Activated gamma-delta T cell treated with Interleukin-2 at 50 U/mL for 16 hours (primary cell): Measurements from ENCODE around the gene GNAT1.
"Not testable (repeated sequence)": the region's sequence is repeated elsewhere in the genome, so short reads cannot be mapped to it uniquely, and the experiment has no call there.

Experiments used
- DNase-seq: peaks from one replicate; pipeline ENCODE4 v3.0.0-alpha.2; 2020

GNAT1 gene

DNA sequence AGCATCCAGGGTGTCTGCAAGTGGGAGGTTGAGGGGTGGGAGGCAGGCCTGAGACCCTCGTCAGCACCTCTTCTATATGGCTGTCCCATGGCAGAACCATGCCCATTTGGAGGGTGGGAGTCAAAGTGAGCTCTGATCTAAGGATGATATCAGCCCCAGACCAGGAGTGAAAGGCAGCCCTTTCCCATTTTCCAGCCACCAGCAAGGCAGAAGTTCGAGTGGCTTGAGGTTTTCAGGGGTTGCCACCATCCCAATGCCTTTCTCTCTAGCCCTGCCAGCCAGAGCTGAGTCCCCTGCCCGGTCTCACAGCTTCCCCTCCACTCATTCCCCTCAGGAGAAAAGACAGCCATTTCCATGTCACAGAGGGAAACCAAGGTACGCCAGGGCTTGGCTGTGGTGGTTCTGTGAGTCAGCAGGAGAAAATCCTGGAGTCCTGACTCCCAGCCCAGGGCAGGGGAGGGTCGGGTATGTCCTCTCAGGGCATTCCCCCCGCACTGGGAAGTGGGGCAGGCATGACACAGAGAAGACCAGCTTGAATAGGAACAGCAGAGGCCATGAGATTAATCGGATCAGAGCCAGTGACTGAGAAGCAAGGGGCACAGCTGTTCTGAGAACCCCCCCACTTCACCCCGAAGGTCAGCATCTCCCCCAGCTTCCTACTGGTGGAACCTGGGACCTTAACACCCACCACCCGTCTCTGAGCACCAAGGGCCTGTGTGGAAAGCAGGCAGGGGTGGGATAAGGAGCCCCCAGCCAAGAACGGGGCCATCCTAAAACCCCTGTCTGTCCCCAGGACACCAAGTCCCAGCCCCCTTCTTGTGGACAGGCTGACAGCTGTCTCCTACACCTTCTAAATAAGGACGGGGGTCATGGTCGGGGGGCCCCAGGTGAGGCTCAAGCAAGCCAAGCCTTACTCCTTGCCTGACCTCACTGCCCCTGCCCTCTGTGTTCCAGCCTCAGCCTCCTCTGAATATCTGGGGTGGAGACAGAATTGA, 12.7 kb downstream of the GNAT1 start:
- DNase-seq = no peak

DNA sequence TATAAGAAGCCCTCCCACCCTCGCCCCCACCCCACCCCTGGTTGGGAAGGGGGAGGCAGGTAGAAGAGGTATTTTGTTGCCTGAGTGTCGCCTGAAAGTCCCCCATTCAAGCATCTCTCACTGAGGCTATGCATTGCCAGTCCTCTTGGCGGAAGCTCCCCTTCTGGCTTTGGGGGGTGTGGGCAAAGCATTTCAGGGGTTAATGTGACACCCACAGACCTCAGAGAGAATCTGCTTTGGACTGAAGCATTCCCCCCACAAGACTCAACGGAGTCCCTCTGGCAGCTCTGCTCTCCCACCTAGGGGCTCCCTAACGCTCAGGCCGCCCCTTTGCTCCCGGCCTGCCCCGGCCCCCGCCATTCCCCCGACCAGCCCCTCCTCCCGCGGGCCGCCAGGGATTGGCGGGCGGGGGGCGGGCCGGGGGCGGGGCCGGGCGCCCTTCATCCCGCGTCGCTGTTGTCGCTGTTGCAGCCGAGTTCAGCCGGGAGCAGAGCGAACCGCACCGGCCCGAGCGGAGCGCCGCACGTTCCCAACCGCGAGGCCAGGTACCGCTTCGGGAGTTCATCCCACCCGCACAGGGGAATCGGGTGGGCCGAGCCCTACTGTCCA, 13.5 kb downstream of the GNAT1 start, which contains the start of gene SLC38A3:
Gene SLC38A3 (plus strand): TSS at position 468 of the 609 bp plus-strand sequence. CDS start 8,929 bp downstream, outside the sequence.
- no peak for DNase-seq

DNA sequence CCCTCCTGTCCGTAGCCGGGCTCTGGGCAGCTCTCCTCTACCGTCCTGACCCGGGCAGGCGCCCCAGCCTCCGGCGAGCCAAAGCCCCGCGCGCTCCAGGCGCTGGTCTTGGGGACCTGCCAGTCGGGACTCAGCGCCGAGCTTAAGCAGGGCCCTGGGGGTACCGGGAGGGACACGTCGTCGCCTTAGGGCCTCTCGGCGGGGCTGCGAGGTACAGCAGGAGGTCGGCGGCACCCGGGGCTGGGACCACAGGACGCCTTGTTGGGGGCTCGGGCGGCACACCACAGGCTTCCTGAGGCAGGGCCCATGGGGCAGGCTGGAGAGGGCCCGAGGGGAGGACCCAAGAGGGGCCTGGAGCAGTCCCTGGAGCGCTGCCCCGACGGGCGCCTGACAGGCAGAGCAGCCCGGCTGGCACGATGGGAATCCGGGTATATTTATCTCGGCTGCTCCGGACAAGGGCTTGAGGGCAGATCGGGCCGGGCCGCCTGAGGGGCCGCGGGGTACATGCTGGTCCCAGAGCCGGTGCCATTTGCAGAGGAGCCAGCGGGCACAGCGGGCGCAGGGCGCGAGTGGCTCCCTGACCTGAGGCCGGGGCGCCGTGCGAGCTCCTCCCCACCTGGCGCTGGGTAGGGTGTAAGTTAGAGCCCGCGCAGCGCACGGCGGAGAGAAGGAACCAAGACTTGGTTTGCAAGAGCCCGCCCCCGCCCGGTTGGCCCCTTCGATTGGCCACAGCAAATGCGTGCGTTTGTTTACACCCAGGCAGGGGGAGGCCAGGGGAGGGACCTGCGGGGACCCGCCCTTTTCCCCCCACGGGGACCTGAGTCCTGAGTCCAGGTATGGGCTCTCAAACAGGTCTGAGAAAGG, 14.2 kb downstream of the GNAT1 start:
- DNase-seq = peak; percentile 34

DNA sequence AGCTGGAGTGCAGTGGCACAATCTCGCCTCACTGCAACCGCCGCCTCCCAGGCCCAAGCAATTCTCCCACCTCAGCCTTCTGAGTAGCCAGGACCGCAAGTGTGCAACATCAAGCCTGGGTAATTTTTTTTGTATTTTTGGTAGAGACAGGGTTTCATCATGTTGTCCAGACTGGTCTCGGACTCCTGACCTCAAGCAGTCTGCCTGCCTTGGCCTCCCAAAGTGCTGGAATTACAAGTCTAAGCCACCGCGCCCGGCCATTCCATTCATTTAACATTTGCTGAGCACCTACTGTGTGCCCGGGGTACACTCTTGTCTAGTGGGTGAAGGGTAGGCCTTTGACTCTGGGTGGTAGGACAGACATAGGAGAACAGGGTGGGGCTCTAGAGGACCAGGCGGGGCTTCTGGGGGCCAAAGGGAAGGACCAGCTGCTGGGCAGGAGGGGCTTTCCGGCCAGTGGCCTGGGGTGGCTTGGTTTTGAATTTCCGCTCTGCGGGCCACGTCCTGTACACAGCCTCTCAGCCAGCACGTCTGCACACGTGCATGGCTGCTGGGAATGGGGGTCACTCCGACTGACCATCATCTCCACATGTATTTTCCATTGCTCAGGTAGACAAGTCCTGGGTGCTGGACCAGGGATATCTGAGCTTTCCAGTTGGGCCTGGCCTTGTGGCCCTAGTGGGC, 16.1 kb downstream of the GNAT1 start:
- no peak for DNase-seq

DNA sequence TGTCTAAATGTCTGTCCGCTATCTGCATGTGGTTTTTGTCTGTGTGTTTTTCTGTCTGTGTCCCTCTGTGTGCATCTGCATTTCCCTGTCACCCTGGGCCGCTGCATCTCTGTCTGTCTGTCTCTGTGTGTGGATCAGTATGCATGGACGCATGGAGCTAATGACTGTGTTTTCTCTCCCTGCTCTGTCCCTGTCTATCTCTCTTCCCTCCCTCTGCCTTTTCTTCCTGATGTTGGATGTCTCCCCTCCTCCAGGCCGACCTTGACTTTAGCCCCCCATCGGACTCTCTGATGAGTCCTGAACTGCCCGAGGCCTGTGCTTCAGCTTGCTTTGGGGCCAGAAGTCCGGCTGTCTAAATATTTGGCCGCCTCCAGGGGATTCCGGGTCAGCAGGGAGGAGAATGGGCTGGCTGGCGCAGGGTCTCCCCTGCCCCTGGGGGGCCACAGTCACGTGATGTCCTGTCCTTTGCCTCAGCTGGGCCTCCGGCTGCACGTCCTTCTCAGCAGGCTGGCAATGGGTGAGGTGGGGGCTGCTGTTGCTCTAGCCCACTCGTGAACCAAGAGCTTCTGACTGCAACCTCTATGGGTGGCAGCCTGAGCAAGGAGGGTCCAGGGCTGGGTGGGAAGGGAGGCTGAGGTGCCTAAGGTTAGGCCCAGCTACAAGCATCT, 17.4 kb downstream of the GNAT1 start:
- DNase-seq = no peak

DNA sequence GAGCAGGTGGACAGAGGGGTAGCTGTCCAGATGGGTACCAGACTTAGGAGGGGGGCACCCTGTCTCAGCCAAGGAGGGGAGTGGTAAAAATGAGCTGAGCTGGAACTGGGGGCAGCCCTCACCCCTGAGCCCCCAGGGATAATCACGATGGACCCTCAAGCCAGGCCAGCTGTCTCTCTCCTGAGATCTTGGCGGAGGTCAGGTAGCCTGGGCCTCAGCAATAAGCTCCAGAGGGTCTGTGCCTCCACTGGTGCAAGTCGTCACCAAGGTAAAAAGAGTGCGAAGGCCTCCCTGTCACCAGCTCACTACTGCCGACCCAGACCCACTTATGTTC, 18.7 kb downstream of the GNAT1 start:
- no peak for DNase-seq

DNA sequence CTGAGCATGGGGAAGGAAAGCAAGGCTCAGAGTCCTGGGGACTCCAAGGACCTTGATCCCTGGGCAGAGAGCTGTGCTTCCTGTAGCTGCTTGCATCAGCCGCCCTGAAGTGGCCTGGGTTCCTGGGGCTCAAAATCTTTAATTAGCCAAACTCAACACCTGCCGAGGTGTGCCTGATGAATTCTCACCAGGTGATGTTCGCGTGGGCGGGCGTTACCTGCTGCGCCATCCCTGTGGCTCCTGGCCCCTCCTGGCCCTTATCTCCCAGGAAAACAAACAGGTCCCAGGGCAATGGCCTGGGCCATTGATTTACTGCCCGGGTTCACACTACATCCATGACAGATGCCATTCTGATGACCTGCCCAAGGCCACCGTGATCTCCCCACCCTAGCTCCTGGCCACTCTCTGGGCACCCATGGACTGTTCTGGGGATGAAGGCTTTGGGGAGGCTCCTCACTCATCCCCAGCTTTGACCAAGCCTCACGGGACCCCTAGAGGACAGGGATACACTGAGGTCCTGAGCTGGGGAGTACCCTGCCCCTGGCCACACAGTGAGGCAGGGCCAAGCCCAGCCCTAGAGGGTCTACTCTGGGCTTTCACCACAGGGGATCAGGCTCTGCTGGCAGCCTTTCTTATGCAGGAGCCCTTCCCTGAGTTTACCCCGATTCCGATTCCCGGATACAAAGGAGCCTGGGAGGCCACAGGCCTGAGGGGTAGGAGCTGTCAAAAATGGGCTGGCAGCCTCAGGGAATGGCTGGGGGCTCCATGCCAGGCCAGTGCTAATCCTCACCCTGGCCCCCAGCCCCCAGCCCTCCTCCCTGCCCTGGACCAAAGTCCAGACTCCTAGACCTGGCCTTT, 19.3 kb downstream of the GNAT1 start:
- DNase-seq = no peak

DNA sequence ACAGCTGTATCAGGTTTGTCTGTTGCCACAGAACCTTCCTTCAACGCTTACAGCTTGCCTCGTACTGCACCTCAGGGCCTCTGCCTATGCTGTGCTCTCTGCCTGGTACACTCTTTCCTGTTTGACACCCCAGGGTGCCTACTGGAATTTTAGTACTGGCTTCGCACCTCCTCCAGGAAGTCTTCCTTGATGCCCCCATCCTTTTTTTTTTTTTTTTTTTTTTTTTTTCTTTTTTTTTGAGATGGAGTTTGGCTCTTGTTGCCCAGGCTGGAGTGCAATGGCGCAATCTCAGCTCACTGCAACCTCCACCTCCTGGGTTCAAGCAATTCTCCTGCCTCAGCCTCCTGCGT, 19.9 kb downstream of the GNAT1 start:
- not testable (repeated sequence) for DNase-seq

DNA sequence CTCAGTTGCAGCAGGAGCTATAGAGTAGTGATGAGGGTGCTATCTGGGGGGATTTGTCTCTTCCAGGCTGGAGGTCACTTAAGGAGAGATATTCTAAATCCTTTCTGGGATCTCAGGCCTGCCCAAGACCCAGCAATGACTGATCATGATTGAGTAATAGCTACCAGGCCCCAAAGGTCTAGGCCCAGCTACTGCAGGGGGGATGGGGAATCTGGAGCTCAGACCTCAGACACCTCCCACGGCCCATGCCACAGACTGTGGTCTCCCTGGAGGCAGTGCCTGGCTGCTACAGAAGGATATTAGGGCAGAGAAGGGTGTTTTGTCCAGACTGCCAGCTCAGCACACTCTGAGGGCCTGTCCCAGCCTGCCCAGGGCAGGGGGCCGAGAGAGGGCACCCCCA, 20.5 kb downstream of the GNAT1 start:
- no peak for DNase-seq

DNA sequence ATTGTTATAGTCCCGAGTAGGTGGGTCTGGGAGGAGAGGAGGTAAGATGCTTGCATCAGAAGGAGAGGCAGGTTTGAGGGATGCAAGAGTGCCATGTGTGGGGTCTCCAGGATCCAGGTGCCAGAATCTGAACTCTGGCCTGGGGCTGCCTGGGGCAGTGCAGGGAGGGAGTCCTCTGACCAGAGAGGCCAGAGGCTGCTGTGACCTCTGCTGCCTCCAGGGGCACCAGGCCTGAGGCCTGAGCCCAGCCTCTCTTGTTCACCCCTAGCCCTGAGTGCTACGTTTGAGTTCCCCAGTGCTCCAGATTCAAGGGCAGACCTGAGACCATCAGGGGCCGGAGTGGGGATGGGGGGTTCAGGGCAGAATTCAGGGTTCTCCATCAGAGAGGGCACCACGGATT, 21.1 kb downstream of the GNAT1 start:
- no peak for DNase-seq

DNA sequence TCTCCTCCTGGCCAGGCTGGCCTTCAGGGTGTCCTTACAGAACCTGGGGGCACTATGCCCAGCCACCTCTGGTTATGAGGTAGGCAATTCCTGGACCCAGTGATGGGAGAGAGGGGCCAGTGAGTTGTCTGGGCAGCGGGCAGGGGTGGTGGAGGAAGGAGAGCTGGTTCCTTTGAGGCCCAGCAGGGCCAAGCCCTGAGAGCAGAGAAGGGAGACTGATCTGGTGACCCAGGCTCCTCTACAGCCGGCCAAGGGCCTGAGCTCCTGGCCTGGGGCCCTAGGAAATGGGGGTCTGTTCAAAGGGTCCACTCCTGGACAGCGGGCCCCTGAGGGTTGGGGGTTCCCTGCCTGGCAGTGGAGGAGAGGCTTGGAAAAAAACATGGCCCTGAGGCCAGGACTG, 21.6 kb downstream of the GNAT1 start:
- DNase-seq = no peak

DNA sequence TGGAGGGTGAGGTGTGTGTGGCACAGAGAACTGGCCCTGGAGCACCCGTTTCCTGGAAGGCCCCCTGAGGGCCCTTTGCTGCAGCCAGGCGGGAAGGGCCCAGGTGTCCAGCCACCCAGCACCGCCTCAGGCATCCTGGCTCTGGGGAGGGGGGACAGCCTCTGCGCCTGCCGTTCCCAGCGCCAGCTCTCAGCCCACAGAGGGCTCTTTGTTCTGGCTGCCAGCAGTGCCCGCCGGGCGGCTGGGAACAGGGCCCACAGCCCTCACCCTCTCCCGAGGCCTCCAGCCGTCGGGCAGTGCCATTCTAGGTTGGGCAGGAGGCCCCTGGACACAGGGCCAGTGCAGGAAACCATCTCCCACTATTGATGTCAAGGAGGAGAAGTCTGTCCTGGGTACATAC, 22.0 kb downstream of the GNAT1 start:
- no peak for DNase-seq

DNA sequence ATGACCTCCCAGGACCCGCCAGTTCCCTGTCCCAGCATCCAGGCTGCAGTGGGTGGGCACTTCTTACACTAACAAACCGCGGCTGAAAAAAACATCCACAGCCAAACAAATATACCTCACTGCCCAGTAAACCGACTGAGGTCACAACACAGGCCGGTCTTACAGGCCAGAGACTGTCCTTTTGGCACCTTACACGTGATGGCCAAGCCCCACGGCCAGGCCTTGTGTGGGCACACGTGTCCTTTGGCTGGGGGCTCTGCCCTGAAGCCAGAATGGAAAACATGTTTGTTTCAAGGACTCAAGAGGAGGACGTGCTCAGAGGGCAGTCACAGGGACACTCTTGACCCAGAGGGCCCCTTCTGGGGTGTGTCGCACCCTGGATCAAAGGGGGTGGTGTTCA, 23.4 kb downstream of the GNAT1 start:
- DNase-seq = no peak

DNA sequence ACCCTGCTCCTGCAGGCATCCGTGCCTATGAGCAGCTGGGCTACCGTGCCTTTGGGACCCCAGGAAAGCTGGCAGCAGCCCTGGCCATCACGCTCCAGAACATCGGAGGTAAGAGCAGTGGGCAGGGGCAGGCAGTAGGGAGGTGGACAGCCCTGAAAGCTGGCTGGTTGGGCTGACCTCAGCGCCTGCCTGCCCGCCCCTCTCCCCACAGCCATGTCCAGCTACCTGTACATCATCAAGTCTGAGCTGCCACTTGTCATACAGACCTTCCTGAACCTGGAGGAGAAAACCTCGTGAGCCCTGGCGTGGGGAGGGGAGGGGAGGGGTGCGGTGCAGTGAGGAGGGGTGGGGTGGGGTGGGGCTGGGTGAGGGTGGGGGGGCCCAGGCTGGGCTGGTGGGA, 24.1 kb downstream of the GNAT1 start:
- DNase-seq = no peak

DNA sequence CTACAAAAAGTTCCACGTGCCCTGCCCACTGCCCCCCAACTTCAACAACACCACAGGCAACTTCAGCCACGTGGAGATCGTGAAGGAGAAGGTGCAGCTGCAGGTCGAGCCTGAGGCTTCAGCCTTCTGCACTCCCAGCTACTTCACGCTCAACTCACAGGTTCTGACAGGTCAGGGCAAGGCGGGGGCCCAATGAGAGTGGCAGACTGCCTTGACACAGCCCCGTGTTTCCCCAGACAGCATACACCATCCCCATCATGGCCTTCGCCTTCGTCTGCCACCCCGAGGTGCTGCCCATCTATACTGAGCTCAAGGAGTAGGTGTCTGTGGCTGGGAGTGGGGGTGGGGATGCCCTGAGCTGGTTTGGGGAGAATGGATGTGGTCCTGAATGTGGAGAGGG, 26.3 kb downstream of the GNAT1 start:
- no peak for DNase-seq

DNA sequence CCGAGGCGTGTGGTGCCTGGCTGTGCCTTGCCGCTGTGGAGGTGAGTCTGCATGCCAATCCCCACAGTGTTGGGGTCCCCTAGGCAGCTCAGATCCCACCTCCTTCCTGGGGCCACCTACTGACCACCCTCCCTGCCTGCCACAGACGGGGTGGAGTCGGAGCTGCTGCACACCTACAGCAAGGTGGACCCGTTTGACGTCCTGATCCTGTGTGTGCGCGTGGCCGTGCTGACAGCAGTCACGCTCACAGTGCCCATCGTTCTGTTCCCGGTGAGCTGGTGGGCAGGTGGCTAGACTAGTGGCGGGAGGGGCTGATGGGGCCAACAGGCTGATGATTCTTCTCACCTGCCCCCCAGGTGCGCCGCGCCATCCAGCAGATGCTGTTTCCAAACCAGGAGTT, 27.0 kb downstream of the GNAT1 start:
- DNase-seq = no peak

DNA sequence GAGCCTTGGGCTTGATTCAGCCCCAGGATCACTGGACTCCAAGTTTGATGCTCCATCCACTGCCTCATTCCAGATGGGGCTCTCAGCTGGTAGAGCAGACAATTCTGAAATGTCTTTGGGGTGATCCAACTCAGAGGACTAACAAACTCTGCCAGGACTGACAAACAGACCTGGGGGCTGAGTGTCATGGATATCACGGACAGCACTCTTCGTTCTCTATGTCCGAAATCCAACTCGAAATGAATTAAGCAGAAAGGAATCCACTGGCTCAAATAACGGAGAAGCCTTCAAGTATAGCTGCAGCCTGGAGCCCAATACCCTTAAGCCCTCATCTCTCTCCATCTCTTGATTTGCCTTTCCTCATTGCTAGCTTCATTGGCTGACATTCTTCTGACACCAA, 27.9 kb downstream of the GNAT1 start:
- DNase-seq = no peak

DNA sequence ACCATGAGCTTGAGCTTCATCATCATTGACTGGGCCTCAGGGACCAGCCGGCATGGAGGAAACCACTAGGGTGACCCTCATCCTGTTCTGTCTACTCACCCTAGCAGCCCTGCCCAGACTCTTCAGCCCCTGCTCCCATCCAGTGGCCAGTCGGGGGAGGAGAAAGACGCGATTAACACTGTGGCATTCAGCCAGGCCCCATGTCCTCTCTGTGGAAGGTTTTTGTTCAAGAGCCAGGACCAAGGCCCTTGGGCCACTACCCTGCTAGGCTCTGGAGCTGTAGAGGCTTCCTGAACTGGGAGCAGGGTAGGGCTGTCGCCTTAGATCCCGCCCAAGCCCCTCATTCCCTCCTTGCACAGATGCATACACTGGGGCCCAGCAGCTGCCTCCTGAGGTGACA, 28.7 kb downstream of the GNAT1 start:
- DNase-seq = no peak

DNA sequence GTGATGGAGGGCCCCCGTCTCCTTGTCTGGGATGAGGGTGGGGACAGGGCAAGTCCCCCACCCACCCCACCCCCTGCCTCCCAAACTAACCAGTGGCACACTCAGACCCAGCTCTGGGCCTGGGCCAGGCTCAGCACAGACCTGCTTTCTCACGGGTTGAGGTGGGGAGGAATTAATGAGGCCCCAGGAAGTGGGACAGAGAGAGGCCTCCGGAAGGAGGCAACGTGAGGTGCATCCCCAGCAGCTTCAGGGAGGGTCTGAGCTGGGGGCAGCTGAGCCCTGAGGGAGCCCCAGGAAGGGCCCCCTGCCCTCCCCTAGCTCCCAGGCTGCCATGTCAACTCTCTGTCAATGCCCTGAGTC, 29.6 kb downstream of the GNAT1 start:
- no peak for DNase-seq

DNA sequence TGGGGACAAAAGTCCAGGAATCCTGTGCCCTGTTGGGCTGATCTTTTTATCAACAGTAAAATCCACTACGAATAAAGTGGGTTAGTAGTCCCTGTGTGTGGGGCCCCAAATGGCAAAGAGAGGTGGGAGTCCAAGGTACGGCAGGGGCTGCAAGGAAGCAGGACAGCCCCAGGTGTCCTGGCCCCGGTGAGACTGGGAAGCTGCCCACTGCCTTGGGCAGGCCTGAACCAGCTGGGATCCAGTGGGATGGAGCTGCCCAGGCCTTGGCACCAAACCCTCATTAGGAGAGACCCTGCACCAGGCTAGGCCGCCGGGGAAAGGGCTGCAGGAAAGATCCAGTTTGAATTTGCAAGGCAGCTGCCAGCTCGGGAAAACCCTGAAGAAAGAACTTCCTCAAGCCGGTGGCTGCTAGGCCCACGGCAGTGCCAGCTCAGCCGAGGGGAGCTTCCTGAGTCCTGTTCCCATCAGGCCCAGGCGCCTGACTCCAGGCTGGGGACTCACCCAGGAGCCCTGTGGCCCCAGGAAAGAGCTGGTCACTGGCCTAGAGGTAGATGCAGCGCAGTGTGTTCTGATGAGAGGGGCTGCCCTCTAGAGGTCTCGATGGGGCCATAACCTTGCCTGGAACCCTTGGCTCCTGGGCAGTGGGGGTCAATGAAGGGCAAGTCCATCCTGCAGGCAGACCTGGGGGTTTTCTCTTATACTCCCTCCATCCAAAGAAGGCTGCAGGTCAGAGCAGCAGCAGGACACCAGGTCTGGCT, 30.2 kb downstream of the GNAT1 start:
- DNase-seq = no peak

DNA sequence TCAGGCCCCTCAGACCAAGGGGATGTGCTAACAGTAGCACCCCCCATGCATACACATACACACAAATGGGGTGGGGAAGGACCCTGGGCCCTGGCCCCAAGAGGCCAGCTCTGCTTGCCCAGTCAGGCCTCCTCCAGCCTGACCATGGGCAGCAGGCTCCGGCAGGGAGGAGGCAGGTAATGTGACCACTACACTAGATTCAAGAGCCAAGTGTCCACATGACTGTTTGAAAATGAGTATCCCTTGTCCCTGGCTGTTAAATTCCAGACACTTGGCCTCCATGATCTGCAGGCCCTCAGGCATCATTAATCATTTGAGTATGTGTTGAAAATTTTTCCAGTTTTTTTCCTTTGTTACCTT, 30.7 kb downstream of the GNAT1 start:
- no peak for DNase-seq
